AG08396 (cell line): ENCODE results near the gene NR2F6.
"Not testable (repeated sequence)": the region's sequence is repeated elsewhere in the genome, so short reads cannot be mapped to it uniquely, and the experiment has no call there.

Source experiments
- DNase-seq: peaks from one replicate; pipeline ENCODE4 v3.0.0; 2012; ENCODE audit warnings: low spot score, mixed read lengths

The NR2F6 gene

DNA sequence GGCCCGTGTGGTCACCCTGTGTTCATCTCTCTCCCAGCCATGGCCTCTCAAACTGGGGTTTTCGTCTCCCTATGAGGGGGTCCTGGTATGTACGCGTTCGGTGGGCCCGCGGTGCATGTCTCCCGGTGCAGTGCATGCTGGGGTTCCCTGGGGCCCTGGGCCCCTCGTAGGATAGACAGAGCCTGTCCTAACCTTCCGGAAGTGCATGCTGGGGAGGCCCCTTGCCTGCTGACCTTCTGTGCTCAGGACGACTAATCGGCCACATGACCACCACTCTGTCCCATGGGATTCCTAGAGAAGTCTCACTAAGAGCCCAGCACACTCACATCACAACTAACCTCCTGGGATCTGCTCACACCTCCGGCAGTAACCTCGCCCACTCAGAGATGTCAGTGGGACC, 35.4 kb downstream of the NR2F6 start:
- no peak for DNase-seq

DNA sequence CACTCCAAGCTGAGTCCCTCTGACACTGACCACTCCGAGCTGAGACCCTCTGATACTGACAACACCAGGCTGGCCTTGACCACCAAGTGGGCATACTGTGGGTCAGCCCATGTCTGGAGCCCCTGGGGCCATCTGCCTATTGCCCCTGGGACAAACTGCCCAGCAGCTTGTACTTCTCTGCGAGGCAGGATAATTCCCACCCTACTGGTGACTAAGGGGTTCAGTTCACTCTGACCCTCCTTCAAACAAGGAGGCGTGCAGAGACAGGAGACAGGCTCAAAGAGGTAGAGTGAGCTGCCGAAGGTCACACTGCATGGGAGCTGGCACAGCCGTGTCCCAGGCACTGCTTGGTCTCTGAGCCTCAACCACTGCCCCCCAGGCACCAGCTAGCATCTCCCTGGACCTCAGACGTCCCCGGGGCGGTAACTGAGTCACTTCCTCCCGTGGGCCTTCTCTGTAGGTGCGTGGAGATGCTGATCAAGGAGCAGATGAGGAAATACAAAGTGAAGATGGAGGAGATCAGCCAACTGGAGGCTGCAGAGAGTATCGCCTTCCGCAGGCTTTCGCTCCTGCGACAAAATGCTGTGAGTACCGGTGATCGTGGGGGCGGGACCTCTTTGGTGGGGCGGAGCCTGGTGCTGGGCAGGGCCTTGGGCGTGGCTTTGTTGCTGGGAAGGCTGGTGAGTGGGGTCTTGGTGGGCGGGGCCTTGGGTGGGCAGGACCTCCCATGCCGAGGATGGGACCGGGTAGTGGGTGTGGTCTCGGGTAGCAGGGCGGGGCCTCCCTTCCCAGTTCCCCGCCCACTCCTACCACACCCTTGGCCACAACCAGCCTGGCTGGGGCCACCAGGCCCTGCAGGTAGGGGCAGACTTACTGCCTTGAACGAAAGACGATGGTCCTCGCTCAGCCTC, 36.3 kb downstream of the NR2F6 start:
- DNase-seq: peak; percentile 69

- DNase-seq: no peak
Measured at GRCh38 chr19:17206736-17207581, 38.8 kb downstream of the NR2F6 start.

DNA sequence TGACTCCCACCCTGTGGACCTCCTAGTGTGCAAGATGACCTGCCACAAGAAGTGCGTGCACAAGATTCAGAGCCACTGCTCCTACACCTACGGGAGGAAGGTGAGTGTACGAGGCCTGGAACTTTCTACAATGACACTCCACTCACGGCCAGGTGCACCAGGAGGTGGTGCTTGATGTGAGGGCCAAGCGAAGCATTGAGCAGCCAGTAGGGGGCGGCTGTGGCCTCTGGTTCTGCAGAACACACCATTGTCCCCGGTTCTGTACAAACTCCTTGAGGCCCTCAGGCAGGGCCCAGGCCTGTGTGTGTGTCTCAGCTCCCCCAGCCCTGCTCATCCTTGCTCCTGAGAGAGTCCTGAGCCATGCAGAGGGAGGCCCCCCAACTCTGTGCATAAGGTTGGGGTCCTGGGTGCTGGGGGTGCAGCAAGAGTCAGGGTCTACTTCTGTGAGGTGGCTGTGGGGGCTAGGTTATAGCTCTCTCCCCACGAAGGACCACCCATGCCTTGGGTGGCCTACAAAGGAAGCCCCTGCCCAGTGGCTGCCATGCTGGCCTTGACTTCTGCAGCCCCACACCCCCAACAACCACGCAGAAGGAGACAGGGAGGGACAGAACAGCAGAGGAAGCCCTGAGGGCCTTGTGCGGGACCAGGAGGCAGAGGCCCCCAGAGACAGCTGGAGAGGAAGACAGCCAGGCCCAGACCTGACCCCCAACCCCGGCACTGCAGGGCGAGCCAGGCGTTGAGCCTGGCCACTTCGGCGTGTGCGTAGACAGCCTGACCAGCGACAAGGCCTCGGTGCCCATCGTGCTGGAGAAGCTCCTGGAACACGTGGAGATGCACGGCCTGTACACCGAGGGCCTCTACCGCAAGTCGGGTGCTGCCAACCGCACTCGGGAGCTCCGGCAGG, 40.2 kb downstream of the NR2F6 start:
- peak; percentile 71 for DNase-seq

GRCh38 chr19:17202713-17203112, 43.0 kb downstream of the NR2F6 start:
- no peak for DNase-seq

DNA sequence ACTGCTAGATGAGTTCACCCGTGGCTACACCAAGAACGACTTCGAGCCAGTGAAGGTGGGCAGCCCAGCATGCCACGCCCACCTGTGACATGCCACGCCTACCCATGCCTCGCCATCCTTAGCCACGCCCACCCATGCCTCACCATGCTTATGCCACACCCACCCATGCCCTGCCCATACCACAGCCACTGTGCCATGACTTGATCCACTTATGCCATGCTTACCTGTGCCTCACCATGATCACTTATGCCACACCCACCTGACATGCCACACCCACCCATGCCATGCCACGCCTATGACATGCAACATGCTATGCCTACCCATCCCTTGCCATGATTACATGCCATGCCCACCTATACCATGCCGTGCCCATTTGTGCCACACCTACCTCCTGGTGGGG, 43.5 kb downstream of the NR2F6 start:
- peak; percentile 56 for DNase-seq

- no peak for DNase-seq
Measured at GRCh38 chr19:17200408-17201079, 45.2 kb downstream of the NR2F6 start.

DNA sequence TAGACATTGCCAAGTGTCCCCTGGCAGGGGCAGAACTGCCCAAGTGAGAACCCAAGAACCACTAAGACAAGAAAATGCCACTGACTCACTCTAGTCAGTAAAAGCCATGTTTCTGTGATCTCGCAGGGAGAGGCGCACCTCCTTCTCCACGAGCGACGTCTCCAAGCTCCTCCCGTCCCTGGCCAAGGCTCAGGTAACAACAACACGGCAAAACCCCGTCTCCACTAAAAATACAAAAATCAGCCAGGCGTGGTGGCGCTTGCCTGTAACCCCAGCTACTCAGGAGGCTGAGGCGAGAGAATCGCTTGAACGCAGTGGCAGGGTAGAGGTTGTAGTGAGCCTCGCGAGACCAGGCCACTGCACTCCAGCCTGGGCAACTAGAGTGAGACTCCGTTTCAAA, 48.1 kb downstream of the NR2F6 start:
- DNase-seq: no peak

- no peak for DNase-seq
Measured at GRCh38 chr19:17196610-17197009, 49.1 kb downstream of the NR2F6 start.

- DNase-seq: no peak
Measured at GRCh38 chr19:17195106-17195505, 50.6 kb downstream of the NR2F6 start.

DNA sequence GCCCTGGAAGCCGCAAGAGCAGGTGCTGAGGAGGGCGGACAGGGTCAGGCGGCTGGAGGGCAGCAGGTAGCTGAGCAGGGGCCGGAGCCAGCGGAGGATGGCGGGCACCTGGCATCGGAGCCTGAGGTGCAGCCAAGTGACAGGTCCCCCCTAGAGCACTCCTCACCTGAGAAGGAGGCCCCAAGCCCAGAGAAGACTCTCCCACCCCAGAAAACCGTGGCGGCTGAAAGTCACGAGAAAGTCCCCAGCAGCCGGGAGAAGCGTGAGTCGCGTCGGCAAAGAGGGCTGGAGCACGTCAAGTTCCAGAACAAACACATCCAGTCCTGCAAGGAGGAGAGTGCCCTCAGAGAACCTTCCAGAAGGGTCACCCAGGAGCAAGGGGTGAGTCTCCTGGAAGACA, 51.1 kb downstream of the NR2F6 start:
- DNase-seq: no peak

DNA sequence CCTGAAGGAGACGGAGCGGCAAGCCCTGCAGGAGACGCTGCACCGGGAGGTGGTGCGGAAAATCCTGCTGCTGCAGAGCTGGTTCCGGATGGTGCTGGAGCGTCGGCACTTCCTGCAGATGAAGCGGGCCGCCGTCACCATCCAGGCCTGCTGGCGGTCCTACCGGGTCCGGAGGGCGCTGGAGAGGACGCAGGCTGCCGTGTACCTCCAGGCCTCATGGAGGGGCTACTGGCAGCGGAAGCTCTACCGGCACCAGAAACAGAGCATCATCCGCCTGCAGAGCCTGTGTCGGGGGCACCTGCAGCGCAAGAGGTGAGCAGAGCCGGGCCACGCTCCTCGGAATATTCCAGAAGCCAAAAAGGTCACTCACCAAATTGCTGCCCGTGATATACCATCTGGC, 53.0 kb downstream of the NR2F6 start:
- no peak for DNase-seq

DNA sequence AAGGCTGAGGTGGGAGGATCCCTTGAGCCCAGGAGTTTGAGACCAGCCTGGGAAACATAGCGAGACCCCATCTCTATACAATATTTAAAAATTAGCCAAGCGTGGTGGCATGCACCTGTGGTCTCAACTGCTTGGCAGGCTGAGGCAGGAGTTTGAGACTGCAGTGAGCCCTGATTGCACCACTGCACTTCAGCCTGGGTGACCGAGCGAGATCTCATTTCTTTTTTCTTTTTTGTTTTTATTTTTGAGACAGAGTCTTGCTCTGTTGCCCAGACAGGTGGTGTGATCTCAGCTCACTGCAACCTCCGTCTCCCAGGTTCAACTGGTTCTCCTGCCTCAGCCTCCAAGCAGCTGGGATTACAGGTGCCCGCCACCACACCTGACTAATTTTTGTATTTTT, 54.0 kb downstream of the NR2F6 start:
- not testable (repeated sequence) for DNase-seq

DNA sequence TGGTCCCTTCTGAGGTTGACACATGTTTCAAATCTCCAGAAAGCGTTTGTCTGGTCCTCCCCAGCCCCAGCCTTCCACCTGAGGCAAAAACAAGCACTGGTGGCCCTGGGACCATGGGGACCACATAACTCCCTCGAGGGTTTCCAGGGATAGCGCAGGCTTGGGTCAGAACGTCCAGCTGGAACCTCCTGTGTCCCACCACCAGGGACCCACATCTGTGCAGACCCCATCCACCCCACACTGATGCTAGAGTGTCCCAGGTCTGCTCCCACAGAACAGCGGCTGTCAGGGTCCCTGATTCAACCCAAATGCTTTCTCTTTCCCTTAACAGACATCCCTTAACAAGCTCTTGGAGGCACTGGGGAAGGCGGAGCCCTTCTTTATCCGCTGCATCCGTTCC, 60.1 kb downstream of the NR2F6 start:
- DNase-seq: no peak

DNA sequence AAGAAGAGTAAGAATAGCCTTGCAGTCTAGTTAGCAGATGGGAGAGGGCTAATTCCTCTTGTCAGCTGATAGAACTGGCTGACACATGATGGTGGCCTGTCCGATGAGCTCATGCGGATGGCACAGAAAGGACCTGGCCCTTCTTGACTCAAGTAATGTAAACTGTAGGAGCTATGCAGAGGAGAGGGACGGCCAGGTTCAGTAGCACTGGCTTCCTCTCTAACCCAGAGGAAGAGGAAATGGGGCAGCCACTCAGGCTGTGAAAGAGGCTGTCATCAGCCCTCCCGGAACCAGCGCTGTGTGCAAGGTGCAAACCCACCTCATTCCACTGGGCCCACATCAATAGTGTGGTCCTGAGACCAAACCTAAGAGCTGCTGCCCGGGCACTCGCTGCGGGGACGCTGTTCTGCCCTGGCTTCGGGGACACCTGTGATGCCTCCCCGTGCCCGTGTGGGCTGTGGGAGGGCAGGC, 61.3 kb downstream of the NR2F6 start:
- DNase-seq: no peak

DNA sequence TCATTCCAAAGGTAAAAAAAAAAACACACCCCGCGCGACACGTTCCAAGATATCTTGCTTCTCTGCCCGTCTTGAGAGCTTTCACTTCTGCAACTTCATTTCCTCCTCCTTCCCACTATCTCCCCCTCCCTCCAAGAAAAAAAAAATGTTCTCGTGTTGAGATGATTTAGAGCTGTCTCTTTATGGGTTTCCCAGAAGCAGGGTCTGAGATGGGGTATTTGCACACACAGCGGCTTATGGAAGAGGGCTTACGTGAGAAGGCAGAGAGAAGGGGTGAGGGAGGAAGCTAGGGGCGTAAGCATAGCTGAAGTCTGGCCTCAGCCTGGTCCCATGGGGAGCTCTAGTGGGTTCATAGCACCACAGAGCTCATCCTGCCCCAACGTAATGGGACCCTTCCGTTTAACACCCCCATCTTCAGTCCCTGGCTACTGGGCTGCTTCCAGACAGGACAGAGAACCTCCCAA, 61.8 kb downstream of the NR2F6 start:
- DNase-seq: no peak

GRCh38 chr19:17183271-17183761, 62.4 kb downstream of the NR2F6 start:
- DNase-seq: no peak
